SU-DHL-6 (cell line): ENCODE data around the gene FAM24B.

ENCODE experiments used
- CTCF ChIP-seq: fragments of 200-600 bp; sonication (generic); IDR thresholded peaks from one replicate; pipeline ENCODE4 v1.5.1; 2017; ENCODE audit warnings: antibody characterized with exemption, mild to moderate bottlenecking, low read length, moderate library complexity; ENCODE audit not compliant: insufficient read depth, poor library complexity, severe bottlenecking
- EZH2phosphoT487 ChIP-seq: fragments of 200-600 bp; sonication (generic), shearing (Covaris generic); conservative IDR thresholded peaks from 2 replicates; pipeline ENCODE4 v1.6.1; 2018; ENCODE audit warnings: mild to moderate bottlenecking, antibody characterized with exemption, low read length, moderate library complexity, mixed read lengths

GRCh38 chr10:122856902-122857301 lies 22.5 kb downstream of the FAM24B start:
- TF ChIP-seq CTCF (no peak), EZH2phosphoT487 (no peak)
